ENCODE results near the gene AQP7.

GRCh38 chr9:33388110-33388994 is 14.0 kb downstream of the AQP7 start:
- TF ChIP-seq GATA3 (IDR thresholded peaks at IDR 0.05; ENCODE audit: low read depth, low read length) (no peak), GATA2 (IDR thresholded peaks at IDR 0.05; ENCODE audit: low read depth, low read length) (no peak)
